ENCODE measurements around the gene COL12A1.

The COL12A1 gene

DNA sequence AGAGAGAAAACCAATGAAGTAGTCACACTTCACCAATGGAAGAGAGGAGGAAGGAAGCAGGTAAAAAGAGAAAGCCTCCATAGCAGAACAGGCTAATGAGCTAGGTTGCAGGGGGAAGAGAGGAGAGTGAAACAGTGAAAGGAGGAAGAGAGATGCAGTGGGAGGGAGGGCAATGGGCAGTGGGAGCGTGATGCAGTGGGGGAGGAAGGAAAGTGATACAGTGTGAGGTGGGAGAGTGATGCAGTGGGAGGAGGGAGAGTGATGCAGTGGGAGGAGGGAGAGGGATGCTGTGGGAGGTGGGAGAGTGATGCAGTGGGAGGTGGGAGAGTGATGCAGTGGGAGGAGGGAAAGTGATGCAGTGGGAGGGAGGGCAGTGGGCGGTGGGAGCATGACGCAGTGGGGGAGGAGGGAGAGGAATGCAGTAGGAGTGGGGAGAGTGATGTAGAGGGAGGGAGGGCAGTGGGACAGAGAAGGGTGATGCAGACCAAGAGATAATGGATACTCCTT, 29.7 kb downstream of the COL12A1 start:
- no peak for DNase-seq

DNA sequence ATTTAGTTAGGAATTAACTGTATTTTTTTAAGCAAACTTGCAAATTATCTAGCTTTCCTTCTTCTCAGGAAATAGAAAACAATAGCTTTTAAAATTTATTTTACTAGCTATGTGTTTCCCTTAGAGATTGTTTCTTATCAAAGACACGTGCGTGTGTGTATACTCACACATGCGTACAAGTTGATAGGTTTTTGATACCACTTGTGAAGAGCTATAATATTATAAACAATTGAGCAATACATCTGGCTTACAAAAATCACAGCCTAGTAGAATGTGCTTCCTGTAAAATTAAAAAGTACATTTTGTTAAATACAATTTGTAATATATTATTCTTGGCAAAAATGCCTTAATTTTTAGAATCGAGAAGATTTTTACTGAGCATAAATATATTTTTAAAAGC, 33.9 kb downstream of the COL12A1 start:
- DNase-seq = no peak

DNA sequence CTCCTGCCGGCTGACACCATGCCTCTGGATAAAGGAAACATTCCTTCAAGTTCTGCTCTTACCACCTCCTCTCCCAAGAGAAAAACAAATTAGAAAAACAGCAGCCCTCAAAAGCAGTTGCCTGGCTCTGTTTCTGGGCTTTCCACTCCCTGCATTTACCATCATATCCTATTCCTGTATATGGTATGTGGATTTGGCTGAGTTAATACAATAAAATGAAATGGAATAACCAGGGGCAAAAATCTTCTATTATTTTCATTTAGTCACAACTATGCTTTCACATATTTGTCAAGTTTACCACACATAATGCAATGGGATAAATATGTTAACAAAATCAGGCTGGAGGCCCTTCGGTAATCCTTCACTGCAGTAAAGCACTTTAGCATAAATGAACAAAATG, 34.3 kb downstream of the COL12A1 start:
- no peak for DNase-seq

DNA sequence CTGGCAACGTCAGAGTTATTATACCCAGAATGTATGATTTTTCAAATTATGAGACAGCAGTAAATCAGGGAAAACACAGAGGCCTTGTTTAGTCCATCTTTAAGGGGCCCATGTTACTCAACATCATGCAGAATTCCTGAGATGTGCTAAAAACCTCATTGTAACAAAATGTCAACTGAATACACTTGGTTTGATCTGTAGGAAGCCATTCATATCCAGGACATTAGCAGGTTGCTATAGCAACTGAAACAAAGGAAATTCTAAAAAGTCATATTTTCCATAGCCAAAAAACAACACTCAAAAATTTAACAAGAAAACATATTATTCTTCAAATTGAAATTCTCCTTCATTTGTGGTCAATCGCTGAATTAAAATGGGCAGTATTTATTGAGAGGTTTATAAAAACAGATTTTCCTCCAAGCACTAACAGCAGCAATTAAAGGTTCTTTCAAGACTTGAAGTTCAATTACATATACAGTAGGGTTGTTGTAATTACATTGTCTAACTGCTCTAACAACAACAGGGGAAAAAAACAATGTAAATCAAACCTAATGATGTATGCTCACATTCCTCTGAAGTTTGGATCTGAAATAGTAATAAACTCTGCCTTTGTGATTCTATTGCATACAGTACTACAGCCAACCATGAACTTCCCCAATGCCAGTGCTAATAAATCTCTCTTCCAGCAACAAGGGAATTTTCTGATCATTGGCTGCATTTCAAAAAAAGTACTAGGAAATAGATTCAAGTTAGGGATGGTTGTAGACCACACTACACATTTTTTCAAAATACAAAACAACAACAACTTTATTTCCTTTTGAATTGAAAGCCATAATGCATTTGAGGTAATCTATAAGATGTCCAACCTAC, 34.9 kb downstream of the COL12A1 start:
- DNase-seq = no peak

DNA sequence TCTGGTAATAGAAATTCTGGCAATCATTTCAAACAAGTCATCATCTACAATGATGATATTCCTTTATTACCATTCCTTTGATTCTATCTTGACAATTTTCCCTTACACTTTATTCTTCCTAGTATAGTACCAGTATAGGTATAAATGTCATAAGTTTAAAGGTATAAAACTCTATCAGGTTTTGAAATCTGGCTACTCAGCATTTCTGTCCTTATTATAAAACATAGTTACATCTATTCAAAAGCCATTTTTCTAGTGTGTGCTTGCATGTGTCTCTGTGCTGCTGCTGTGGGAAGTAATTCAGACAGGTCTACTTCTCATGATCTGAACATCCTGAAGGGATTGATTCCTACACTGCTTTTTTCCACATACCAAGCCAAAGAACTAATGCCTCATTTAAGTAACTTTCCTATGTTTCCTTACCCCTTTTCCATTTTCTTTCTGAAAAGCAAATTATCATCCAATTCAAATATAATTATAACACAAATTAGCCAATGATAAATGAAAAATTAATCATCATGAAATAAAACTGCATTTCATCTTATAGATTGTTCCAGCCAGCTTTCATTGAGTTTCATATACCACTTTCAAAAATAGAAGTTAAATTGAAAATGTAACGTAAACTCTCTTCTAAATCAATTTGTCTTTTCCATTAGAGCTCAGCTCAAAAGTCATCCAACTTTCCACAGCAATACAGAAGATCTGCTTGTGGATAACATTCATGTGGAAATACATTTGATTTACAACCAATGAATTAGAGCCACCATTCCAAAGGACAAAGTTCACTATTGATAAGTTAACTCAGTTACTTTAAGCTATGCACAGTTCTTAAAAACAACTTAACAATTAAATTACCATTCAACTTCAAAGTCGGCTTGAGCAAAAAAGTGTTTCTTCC, 35.9 kb downstream of the COL12A1 start:
- DNase-seq = no peak

DNA sequence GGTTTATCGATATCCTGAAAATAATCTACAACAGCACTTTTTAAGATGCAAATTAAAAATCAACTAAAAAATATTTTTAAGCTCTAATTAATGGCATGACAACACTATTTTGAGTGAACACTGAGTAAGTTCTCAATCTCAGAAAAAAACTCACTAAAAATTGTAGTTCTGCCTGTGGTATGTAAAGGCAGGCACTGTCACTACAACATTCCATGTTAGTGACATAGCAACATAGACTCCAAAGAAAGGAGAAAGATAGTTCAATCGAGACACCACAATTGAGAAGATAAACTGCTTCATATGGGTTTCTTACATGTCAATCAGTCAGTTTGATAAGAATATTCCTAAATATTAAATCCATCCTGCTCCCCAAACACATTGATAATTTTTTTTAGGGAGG, 38.0 kb downstream of the COL12A1 start:
- no peak for DNase-seq

DNA sequence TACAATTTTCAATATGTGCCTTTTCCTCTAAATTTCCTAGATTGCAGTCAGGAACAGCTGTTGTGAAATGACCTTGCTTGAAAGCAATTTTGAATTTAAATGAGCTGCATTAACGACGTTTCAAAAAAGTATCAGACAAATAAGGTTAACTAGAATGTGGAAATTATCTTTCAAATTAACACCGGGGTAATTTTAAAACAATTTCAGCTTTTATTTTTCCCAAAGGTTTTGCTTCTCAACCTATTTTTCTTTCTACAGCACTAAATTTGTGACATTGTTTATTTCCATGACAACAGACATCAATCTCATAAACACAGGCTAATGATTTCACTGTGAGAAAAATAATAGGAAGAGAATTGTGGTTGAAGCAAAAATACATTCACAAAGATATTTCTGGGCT, 38.5 kb downstream of the COL12A1 start:
- no peak for DNase-seq

DNA sequence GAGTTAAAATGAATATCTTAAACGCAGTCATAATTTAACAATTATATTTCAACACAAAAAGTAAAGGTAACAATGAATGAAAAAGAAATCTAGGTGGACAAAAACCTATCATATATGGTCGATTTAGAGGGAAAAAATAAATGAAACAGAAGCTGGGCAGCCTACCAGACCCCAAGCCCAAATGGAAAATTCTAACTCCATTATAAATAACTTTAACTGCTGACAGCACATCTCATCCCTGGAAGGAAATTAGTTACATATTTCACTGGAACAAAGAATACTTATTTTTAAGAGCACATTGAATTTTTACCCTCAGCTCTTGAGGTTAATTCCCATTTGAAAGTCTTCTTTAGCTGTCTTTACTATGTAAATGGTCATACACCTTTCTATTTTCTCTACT, 39.1 kb downstream of the COL12A1 start:
- no peak for DNase-seq

DNA sequence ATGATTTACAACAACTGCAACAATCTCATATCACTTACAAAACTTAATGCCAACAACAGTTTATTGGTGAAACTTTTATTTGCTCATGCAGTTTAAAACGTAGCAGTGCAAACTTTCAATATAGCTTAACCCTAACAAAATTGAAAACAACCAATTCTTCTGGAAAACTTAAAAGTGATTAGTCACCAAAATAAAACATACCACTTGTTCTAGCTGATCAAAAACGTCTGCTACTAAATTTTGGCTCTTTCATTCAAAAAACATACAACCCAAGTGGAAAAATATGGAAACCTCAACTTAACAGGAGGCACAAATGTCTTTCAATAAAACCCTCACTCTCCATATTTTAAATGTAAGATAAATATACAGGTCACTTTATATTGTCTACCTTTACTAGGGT, 39.6 kb downstream of the COL12A1 start:
- no peak for DNase-seq

DNA sequence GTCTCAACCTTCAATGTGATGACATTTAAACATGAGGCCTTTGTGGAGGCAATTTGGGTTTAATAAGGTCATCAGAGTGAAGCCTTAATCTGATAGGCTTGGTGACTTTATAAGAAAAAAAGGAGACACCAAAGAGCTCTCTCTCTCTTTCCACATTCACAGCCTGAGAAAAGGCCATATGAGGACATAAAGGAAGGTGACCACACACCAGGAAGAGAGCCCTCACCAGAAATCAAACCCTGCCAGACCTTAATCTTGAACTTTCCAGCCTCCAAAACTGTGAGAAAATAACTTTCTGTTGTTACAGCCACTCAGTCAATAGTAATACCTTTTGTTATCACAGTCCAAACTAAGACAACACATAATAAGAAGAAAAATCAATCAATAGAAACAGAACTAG, 47.7 kb downstream of the COL12A1 start:
- DNase-seq = no peak

DNA sequence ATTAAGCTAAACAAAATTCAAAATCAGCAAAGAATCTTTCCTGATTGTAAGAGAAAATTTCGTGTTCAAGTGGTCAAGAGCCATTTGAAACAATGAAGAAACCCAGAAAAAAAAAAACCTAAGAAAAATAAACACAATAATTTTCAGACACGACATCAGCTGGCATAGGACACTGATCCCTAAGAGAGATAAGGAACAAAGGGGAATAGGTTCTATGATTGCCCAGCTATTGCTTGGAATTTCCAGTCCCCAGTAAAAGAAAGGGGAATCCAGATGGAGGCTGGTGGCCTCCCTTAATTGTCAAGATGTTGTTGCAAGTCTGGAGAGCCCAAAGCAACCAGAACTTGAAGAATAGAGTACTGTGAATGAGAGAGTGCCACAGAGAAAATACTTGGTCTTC, 48.5 kb downstream of the COL12A1 start:
- DNase-seq = no peak

DNA sequence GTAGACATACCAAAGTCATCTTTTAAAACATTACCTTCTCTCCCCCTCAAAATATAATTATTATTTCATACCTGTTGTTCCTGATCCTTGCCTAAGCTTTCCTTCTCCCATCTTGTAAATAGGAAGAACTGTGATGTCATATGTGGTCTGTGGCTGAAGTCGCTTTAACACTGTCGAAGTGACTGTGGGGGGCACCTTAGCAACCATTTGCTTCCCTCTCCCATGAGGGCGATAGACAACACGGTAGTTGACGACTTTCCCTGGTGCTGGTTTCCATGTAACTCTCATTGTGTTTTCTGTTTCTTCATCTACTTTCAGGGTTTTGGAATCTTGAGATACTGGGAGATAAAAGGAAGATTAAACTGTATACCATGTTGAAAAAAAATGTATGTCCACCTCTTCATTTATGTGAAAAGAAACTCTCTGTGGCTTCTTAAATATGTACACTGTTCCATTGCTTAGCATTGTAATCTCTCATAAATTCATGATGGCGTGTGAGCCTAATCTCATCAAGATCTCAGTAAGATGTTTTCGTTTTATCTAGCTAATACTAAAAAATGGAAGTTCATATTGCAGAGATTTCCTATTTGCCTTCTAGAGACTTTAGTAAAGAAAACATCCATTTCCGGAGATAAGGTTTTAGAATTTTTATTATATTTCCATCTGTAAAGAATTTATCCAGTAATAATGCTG, 49.5 kb downstream of the COL12A1 start:
- no peak for DNase-seq

DNA sequence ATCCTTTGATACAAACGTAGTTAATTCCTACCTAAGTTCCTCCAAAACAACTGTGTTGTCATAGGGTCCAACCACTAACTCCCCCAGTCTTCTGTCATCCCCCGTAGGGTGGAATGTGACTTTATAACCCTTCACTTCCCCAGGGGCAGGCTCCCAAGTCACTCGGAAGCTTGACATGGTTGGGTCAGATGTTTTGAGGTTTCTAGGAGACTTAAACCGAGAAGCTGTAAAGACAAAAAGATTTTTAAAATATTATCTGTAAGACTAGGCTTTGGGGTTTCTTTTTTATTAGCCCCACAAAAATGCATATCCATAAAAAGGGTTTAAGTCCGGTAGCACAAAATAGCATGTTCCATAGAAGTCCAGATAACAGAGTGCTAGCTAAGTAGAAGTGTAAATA, 50.2 kb downstream of the COL12A1 start:
- no peak for DNase-seq

DNA sequence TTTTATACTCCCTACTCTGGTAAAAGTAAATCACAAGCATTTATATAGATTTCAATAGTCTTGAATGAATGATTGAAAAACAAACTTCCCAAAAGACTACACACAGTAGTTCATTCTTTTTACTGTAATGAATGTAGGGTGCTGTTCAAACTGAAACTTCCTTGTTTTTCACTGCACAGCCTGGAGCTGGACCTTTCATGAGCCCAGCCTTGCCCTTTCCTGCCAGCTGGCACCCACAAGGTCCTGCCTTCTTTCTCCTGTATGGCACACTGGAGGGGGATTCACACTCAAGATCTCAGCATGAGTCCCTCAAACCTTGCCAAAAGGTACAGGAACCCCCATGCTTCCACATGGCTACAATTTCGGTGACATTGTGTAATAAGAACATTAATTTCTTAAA, 50.9 kb downstream of the COL12A1 start:
- no peak for DNase-seq

DNA sequence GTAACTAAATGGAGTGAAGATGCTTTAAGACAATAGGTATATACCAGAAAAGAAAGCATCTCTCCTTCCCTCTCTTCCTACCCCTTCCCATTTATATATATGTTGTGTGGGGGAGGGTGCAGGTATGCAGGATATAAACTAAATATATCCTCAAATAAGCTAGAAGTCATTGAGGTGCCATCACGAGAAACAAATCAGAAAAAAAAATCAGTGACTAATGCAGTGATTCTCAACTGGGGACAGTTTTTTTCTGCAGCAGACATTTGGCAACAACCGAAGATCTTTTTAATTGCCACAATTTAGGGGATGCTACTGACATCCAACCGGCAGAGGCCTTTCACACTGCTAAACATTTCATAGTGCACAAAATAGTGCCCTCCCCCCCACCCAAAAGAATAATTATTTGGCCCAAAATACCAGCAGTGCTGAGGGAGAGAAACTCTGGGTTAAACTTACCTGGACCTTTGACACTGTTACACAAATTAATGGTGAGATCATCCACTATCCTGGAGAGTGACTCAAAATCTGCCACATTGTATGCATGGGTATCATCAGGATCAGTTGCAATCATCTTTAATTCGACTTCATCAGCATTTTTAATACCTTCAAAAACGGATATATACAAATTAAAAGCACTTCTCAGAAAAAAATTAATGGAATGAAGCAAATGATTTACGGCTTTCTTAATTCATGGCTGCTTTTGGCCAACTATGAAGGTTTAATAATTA, 55.0 kb downstream of the COL12A1 start:
- no peak for DNase-seq

DNA sequence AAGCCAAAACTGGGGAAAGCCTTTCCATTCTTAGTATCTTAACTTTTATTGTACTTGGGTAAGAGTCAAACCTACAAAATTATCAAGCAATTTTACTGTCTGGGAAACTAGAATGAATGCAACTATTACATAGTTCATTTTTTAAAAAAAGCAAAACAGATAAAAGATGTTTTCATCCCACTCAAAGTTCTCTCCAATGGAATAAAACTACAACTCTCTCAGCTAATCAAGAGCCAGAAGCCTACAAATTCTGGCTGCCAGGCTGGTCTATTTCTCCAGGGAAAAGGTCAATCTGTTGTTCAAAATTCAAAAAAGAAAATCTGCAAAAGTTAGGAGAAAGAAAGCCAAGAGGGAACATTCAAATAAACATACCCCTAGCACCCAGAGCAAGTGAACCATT, 56.2 kb downstream of the COL12A1 start:
- no peak for DNase-seq

DNA sequence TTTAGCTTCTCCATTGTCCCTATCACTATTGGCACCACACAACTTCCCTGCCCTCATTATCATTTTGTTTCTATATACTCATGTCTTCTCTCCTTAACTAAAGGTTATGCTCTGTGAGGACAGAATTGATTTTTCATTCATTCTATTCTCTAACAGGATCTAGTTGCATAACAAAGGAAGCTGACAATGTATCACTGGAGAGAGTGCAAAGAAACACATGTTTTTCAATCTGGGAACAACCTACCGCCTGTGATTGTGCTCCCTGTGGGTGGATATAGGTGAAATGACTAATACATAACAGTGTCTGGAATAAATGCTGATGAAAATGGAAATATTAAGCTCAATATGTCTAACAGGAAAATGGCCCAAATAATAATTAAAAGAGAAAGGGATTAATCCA, 56.6 kb downstream of the COL12A1 start:
- no peak for DNase-seq

DNA sequence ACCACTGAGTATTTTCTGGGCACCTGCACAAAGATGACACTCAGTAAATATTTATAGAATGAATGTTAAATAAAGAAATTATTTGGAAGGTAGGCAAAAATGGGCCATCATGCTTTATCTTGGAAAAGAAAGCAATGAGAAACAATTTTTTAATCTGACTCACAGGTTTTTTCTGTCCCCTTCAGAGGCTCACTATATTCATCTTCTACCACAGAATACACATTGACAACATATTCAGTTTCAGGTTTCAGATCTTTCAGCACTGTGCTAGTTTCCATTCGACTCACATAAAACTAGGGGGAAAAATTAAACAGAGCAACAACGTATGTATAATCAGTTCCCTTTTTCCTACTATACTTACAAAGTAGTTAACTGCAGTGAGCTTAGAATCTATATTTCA, 58.3 kb downstream of the COL12A1 start:
- no peak for DNase-seq

DNA sequence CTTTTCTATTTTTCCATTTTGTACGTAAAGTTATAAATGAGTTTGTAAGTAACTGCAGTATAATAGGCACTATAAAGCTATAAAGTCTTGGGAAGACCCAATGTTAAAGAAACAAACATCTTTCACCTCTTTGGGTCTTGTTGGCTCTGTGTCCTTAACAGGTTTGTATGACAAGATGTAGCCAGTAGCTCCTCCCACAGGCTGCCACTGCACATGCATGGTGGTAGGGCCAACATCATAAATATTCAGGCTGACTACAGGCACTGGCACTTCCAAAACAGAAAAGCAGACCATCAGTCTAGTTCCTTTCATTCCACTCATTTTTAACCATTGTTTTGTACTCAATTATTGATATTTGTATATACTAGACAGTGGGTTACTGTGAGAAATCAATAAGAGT, 59.9 kb downstream of the COL12A1 start:
- DNase-seq = no peak

DNA sequence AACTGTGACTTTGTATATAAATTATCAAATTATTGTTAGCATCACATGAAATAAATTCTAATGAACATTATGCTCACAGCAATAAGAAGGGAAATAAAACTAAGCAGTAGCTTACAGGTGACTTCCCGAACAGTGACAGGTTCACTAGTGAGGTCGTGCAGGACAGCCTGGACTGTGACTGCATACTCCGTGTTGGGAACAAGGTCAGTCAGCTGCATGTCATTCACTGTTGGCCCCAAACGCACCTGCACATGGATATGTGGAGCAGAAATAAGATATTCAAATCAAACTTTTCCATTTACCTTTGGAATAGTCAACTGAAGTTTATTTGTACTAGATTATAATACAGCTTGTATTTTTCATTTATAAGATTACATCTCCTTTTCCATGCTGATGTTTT, 60.6 kb downstream of the COL12A1 start:
- DNase-seq = no peak

DNA sequence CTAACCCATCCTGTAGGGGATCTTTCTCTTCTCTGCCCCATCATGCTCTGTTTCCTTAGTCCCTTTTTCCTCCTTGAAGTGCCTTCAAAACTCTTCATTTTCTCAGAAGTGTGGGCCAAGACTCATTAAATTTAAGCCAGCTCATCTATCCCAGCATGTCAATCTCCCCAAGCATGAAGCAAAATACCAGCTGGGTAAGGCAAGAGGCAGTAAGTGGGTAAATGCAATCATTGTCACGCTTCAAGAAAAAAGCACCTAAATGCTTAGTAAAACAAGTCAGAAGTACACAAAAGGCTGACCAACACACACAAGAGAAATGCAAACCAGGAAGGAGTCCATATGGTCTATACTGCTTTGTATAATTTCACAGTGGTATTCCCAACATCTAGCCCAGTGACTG, 61.5 kb downstream of the COL12A1 start:
- no peak for DNase-seq

DNA sequence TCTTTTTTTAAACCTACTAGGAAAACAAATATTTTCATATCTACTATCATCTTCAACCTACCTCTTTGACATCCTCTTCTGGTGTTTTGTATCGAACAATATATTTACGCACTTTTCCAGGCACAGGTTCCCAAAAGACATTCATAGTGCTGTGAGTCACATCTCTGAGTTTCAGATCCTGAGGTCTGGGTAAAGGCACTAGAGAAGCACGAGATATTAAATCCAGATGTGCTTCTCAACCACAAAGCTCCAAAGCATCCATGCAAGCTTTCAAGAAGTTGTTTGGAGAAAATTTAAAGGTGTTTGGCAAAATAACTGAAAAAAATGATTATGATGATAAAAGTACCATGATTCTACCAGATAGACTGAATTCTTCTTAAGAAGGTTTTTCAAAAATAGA, 62.7 kb downstream of the COL12A1 start:
- DNase-seq = no peak

DNA sequence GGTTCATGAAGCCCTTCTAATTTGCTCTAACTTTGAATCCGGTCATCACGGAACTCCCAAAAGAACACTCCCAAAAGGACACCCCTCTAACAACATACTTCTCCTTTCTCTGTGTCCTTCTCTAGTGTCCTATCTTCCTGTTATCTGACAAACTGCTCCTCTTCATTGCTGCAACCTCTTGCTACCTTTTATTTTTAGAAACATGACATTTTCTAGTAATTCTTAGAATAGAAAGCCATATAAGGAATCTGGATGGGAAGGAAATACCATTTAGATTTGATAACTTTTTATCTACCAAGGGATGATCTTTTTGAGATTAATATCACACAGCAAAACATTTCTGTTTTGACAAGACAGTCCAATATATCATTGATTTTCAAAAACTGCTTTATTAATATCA, 63.1 kb downstream of the COL12A1 start:
- no peak for DNase-seq
